NCI-H524 (cell line): Measurements from ENCODE around the gene EME2.
"Not testable (repeated sequence)": the region's sequence is repeated elsewhere in the genome, so short reads cannot be mapped to it uniquely, and the experiment has no call there.

Experiments
- DNase-seq, 2 experiments: peaks; one replicate each; lab custom pipeline; 2025; lab: John Stamatoyannopoulos, UW

The EME2 gene

GRCh38 chr16:1772362-1772907 is at the start of gene EME2:
Gene EME2, plus strand, starts transcription at chr16:1772810. Its CDS starts 418 bp downstream, at chr16:1773228.
- DNase-seq = no peak

GRCh38 chr16:1723450-1724147 is 49.0 kb upstream of the EME2 start:
- DNase-seq = peak in 1 of 2 experiments; percentile 18

- DNase-seq = no peak
Observed at GRCh38 chr16:1724491-1724890, 48.1 kb upstream of the EME2 start.

GRCh38 chr16:1726661-1727502 is 45.7 kb upstream of the EME2 start:
- no peak for DNase-seq

- no peak for DNase-seq
Observed at GRCh38 chr16:1727651-1728624, 44.7 kb upstream of the EME2 start.

GRCh38 chr16:1729026-1729425 is 43.6 kb upstream of the EME2 start:
- no peak for DNase-seq

GRCh38 chr16:1729445-1729844 is 43.2 kb upstream of the EME2 start:
- DNase-seq = no peak

GRCh38 chr16:1731073-1731472 is 41.5 kb upstream of the EME2 start:
- DNase-seq = no peak

- DNase-seq = no peak
Observed at GRCh38 chr16:1731603-1732002, 41.0 kb upstream of the EME2 start.

GRCh38 chr16:1732071-1732470 is 40.5 kb upstream of the EME2 start:
- no peak for DNase-seq

GRCh38 chr16:1732551-1732987 is 40.0 kb upstream of the EME2 start:
- DNase-seq = not testable (repeated sequence)

- no peak for DNase-seq
Observed at GRCh38 chr16:1734123-1734522, 38.5 kb upstream of the EME2 start.

- no peak for DNase-seq
Observed at GRCh38 chr16:1734816-1735215, 37.8 kb upstream of the EME2 start.

- no peak for DNase-seq
Observed at GRCh38 chr16:1740234-1740633, 32.4 kb upstream of the EME2 start.

GRCh38 chr16:1740781-1741490 is 31.7 kb upstream of the EME2 start:
- no peak for DNase-seq

GRCh38 chr16:1741553-1742165 is 31.0 kb upstream of the EME2 start:
- no peak for DNase-seq

- no peak for DNase-seq
Observed at GRCh38 chr16:1743376-1744337, 29.0 kb upstream of the EME2 start.

GRCh38 chr16:1744338-1744840 is 28.2 kb upstream of the EME2 start:
- no peak for DNase-seq

GRCh38 chr16:1745181-1745899 is 27.3 kb upstream of the EME2 start:
- DNase-seq = no peak
